OCI-LY1 (cell line): ENCODE results near the gene CDC42BPA.

Experiments
- H2AFZ ChIP-seq: fragments of 200-600 bp; sonication (generic), shearing (Covaris generic); 2 replicates; pipeline ENCODE4 v1.6.0; 2014; ENCODE audit warnings: antibody characterized with exemption, mild to moderate bottlenecking, low read length
- H3F3A ChIP-seq: fragments of 200-600 bp; sonication (generic), shearing (Covaris generic); 2 replicates; pipeline ENCODE4 v1.6.0; 2014; ENCODE audit warnings: mild to moderate bottlenecking, antibody characterized with exemption, low read length, moderate library complexity; ENCODE audit not compliant: insufficient read depth
- H3K27ac ChIP-seq: fragments of 200-600 bp; sonication (generic); 2 replicates; pipeline ENCODE4 v1.5.1; 2014; ENCODE audit warnings: low read length, mixed run types, mild to moderate bottlenecking, low read depth; ENCODE audit not compliant: poor library complexity, severe bottlenecking
- H3K27me3 ChIP-seq: fragments of 200-600 bp; sonication (generic); 2 replicates; pipeline ENCODE4 v1.6.0; 2014; ENCODE audit warnings: antibody characterized with exemption, mild to moderate bottlenecking, low read length, moderate library complexity; ENCODE audit not compliant: insufficient read depth
- H3K36me3 ChIP-seq: fragments of 200-600 bp; sonication (generic); 2 replicates; pipeline ENCODE4 v1.6.1; 2014; ENCODE audit warnings: mild to moderate bottlenecking, antibody characterized with exemption, low read length, moderate library complexity, mixed read lengths; ENCODE audit not compliant: insufficient read depth
- H3K4me1 ChIP-seq: fragments of 200-600 bp; sonication (generic); 2 replicates; pipeline ENCODE4 v1.5.1; 2014; ENCODE audit warnings: mild to moderate bottlenecking, low read length, moderate library complexity; ENCODE audit not compliant: insufficient read depth, severe bottlenecking
- H3K4me2 ChIP-seq: fragments of 200-600 bp; sonication (generic), shearing (Covaris generic); 2 replicates; pipeline ENCODE4 v1.6.1; 2014; ENCODE audit warnings: low read length
- H3K4me3 ChIP-seq: fragments of 200-600 bp; sonication (generic); 2 replicates; pipeline ENCODE4 v1.5.1; 2014; ENCODE audit warnings: low read length, low read depth, mild to moderate bottlenecking, mixed read lengths; ENCODE audit not compliant: poor library complexity, severe bottlenecking
- H3K79me2 ChIP-seq: fragments of 200-600 bp; shearing (Covaris generic); 2 replicates; pipeline ENCODE4 v1.6.1; 2016; ENCODE audit warnings: mixed run types, low read length, mixed read lengths; ENCODE audit not compliant: insufficient read depth
- H3K9ac ChIP-seq: fragments of 200-600 bp; sonication (generic), shearing (Covaris generic); 2 replicates; pipeline ENCODE4 v1.6.1; 2014; ENCODE audit warnings: mild to moderate bottlenecking, low read length, mixed read lengths
- H3K9me2 ChIP-seq: fragments of 200-600 bp; sonication (generic), shearing (Covaris generic); 2 replicates; pipeline ENCODE4 v1.6.1; 2014; ENCODE audit warnings: low read depth, mild to moderate bottlenecking, low read length, mixed read lengths
- H3K9me3 ChIP-seq: fragments of 200-600 bp; shearing (Covaris generic); 2 replicates; pipeline ENCODE4 v1.6.1; 2014; ENCODE audit warnings: low read length, mixed read lengths
- H4K20me1 ChIP-seq: fragments of 200-600 bp; sonication (generic), shearing (Covaris generic); 2 replicates; pipeline ENCODE4 v1.6.0; 2016; ENCODE audit warnings: mild to moderate bottlenecking, low read length; ENCODE audit not compliant: insufficient read depth
- CTCF ChIP-seq: fragments of 200-600 bp; sonication (generic), shearing (Covaris generic); IDR thresholded peaks from 2 replicates; pipeline ENCODE4 v1.5.1; 2017; ENCODE audit warnings: mild to moderate bottlenecking, antibody characterized with exemption, low read length, moderate library complexity, mixed read lengths
- EZH2 ChIP-seq: fragments of 200-600 bp; sonication (generic), shearing (Covaris generic); IDR thresholded peaks from 2 replicates; pipeline ENCODE4 v1.8.0; 2017; ENCODE audit warnings: borderline replicate concordance, mixed run types, mild to moderate bottlenecking, antibody characterized with exemption, low read length, moderate library complexity, mixed read lengths

The CDC42BPA gene

GRCh38 chr1:227166559-227166958 lies 151.7 kb downstream of the CDC42BPA start:
- TF ChIP-seq EZH2 = no peak
- TF ChIP-seq CTCF = no peak
- Histone ChIP-seq H3K27me3 (no peaks in the 10 kb centered on the region), H3K9ac (no peak overlapping the region), H3K9me3 (no peaks in the 10 kb centered on the region), H3K4me3 (no peak overlapping the region), H3K9me2 (no peaks in the 10 kb centered on the region), H3K27ac (no peak overlapping the region), H3K4me2 (no peak overlapping the region), H3K4me1 (no peaks in the 10 kb centered on the region), H3F3A (no peaks in the 10 kb centered on the region), H4K20me1 (no peaks in the 10 kb centered on the region), H2AFZ (no peak overlapping the region), H3K36me3 (no peaks in the 10 kb centered on the region), H3K79me2 (no peaks in the 10 kb centered on the region)

GRCh38 chr1:227161470-227161869 lies 156.8 kb downstream of the CDC42BPA start:
- Histone ChIP-seq H2AFZ (no peak overlapping the region), H3K4me2 (no peak overlapping the region), H3K27ac (no peak overlapping the region), H3K9ac (no peak overlapping the region), H3K9me2 (no peaks in the 10 kb centered on the region), H3K4me1 (no peaks in the 10 kb centered on the region), H3K9me3 (no peaks in the 10 kb centered on the region), H3F3A (no peaks in the 10 kb centered on the region), H3K36me3 (no peaks in the 10 kb centered on the region), H3K4me3 (no peak overlapping the region), H3K27me3 (no peaks in the 10 kb centered on the region), H3K79me2 (no peaks in the 10 kb centered on the region), H4K20me1 (no peaks in the 10 kb centered on the region)
- TF ChIP-seq CTCF (no peak), EZH2 (no peak)

GRCh38 chr1:227156520-227156919 lies 161.8 kb downstream of the CDC42BPA start:
- H3K9me3 ChIP-seq = no peaks in the 10 kb centered on the region

More at GRCh38 chr1:227156520-227156919, 161.8 kb downstream of the CDC42BPA start:
- Histone ChIP-seq H2AFZ (no peak overlapping the region), H3K4me1 (no peaks in the 10 kb centered on the region), H3K79me2 (no peaks in the 10 kb centered on the region), H3K4me3 (no peak overlapping the region), H3K9ac (no peak overlapping the region), H3K36me3 (no peaks in the 10 kb centered on the region), H3F3A (no peaks in the 10 kb centered on the region), H4K20me1 (no peaks in the 10 kb centered on the region), H3K27ac (no peak overlapping the region), H3K9me2 (no peaks in the 10 kb centered on the region), H3K4me2 (no peak overlapping the region), H3K27me3 (no peaks in the 10 kb centered on the region)
- no peak for TF ChIP-seq CTCF
- no peak for TF ChIP-seq EZH2
